ENCODE results near the gene KRR1. TPM values are rescaled to one million over a fixed set of nuclear protein-coding genes. Genes with fewer than 3 reads are reported as not detected.

The KRR1 gene
- total RNA-seq = 26.9 and 39.8 TPM in 2 replicates

GRCh38 chr12:75511116-75512048, at the start of gene KRR1:
Gene KRR1, minus strand, starts transcription at chr12:75511609. Its CDS starts 12 bp downstream, at chr12:75511597.

GRCh38 chr12:75480469-75480949, 30.9 kb downstream of the KRR1 start, which contains the start of gene GLIPR1:
Gene GLIPR1, plus strand, starts transcription at chr12:75480755. Its CDS starts 126 bp downstream, at chr12:75480881.

Other genes starting within 250 kb of the KRR1 start
- gene CAPS2, start 181.3 kb downstream of the KRR1 start, total RNA-seq = 0.96 and 1.3 TPM in 2 replicates
- not detected in 2 replicates for gene GLIPR1L1, start 176.9 kb downstream of the KRR1 start, total RNA-seq
- 0.48 and 0.85 TPM in 2 replicates for gene GLIPR1L2, start 120.5 kb downstream of the KRR1 start, total RNA-seq
- 6.6 and 34.5 TPM in 2 replicates for gene GLIPR1, start 30.9 kb downstream of the KRR1 start, total RNA-seq